ENCODE data around the gene TEAD4.

The TEAD4 gene

DNA sequence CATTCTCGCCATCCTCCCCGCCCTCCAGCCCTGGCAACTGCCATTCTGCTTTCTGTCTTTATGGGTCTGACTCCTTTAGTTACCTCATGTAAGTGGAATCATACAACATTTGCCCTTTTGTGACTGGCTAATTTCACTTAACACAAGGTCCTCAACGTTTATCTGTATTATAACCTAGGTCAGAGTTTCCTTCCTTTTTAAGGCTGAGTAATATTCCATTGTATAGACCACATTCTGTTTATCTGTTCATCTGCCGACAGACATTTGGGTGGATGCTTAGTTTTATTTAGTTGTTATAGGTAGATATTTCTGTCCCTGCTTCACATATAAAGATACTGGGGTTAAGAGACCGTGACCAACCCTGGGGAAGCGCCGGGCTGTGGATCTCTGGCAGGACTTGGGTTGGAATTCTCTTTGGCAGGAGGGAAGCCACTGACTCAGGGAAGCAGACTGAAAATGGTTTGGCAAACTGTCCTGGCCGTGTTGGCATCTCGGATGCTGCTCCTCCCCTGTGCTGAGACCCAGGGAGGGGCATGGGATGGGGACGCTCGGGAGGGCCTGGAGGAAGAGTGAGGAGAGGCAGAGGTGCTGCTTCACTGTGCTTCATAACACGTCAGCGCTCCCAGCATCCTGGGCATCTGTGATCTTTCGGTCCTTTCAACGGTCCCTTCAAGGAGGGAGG lies 38.9 kb downstream of the TEAD4 start:
- no peak overlapping the region for H3K4me3 ChIP-seq (ENCODE audit: low read depth, low read length)
- no peak for DNase-seq (ENCODE audit: low read depth)
- TF ChIP-seq, protein P1, sequence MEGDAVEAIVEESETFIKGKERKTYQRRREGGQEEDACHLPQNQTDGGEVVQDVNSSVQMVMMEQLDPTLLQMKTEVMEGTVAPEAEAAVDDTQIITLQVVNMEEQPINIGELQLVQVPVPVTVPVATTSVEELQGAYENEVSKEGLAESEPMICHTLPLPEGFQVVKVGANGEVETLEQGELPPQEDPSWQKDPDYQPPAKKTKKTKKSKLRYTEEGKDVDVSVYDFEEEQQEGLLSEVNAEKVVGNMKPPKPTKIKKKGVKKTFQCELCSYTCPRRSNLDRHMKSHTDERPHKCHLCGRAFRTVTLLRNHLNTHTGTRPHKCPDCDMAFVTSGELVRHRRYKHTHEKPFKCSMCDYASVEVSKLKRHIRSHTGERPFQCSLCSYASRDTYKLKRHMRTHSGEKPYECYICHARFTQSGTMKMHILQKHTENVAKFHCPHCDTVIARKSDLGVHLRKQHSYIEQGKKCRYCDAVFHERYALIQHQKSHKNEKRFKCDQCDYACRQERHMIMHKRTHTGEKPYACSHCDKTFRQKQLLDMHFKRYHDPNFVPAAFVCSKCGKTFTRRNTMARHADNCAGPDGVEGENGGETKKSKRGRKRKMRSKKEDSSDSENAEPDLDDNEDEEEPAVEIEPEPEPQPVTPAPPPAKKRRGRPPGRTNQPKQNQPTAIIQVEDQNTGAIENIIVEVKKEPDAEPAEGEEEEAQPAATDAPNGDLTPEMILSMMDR (conservative IDR thresholded peaks at IDR 0.05; ENCODE audit: low read depth, low read length): no peak

DNA sequence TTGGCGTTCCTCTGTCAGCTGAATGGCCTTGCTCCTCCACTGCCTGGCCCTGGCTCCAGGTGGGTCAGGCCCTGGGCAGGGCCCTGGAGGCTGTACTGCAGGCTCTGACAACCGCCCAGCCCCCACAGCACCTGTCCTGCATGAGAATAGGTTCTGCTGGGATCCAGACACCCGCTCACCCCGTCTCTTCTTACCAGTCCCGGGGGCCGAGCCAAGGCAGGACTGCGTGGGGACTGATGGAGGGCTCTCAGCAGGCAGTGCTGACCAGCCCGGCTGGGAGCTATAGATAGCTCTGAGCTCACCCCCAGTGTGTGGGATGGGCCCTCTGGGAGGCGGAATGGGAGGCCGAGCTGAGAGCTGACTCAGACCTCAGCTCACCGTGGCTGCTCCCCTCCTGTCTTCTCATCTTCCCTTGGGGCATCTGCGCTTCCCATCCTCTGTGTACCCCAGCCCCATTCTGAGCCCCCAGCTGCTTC lies 39.6 kb downstream of the TEAD4 start:
- H3K4me3 ChIP-seq (ENCODE audit: low read depth, low read length): no peak overlapping the region
- TF ChIP-seq, protein P1 (conservative IDR thresholded peaks at IDR 0.05; ENCODE audit: low read depth, low read length): no peak
- DNase-seq (ENCODE audit: low read depth): peak; percentile 90

DNA sequence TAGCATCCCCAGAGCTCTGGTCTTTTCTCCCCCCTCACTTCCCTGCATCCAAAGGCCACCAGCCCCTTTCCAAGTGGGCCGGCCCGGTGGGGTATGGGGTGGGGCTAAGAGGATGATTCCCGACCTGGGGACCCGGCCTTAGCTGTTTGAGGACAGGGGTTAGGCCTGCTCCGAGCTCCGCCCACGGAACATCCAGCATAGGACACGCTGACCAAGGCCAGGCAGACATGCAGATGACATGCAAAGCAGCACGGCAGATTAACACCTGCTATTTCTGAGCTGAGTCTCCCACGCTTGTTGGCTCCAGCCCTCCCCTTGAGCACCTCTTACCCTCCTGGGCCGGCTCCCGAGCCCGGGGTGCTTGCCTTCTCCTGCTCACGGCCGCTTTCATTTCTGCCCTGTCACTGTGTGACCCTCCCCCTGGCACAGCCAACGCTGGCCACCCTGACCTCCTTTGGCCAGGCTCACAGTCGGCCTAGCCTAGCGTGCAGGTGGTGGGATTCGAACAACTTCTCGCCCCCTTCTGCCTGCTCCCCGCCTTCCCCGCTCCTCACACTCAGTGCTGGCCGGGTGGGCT lies 40.2 kb downstream of the TEAD4 start:
- TF ChIP-seq, protein P1 (conservative IDR thresholded peaks at IDR 0.05; ENCODE audit: low read depth, low read length): no peak
- DNase-seq (ENCODE audit: low read depth): no peak
- H3K4me3 ChIP-seq (ENCODE audit: low read depth, low read length): no peak overlapping the region

DNA sequence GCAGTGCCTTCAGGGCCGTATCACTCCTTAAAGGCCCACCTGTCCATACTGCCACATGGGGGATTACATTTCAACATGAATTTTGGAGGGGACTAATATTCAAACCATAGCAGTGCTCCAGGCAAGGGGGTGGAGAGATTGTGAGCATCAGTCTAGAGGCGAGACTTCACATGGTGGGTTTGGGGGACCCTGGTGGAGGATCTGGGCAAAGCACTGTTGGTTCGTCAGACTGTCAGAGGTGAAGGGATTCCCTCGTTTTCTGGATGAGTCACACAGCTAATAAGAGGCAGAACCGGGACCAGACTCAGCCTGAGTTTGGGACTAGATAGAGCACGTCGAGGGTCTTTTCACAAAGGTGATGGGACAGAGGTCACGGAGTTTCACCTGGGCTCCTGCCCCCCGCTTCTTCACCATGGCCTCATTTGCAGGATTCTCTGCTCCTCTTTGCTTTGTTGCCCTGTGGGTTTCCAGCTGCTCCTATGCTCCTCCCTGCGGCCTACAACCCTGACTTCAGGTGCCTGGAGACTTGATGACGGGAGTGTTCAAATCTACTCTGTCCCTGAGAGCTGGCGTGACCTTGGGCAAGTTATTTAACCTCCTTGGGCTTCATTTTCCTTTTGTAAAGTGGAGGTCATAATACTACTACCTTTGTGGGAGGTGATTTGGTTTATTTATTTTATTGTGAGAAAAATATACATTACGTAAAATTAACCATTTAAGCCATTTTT lies 41.5 kb downstream of the TEAD4 start:
- TF ChIP-seq, protein P1 (conservative IDR thresholded peaks at IDR 0.05; ENCODE audit: low read depth, low read length): peak; percentile 38
- no peak for DNase-seq (ENCODE audit: low read depth)
- no peak overlapping the region for H3K4me3 ChIP-seq (ENCODE audit: low read depth, low read length)

DNA sequence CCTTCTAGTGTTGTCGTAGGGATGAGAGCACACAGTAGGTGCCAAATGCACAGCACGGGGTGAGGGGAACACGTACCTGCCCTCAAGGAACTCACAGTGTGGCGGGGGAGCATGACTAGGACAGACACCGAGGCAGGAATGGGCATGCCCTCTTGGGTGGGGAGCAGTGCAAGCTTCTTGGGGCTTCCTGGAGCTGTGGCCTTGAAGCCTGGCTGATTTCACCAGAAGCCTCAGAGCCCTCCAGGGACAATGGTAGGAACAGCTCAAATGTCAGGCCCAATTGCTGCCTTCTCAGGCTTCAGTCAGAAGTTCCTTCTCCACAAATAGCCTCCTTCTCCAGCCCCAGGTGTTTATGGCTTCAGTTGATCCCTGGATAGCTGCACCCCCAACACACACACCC lies 43.4 kb downstream of the TEAD4 start:
- no peak for DNase-seq (ENCODE audit: low read depth)

DNA sequence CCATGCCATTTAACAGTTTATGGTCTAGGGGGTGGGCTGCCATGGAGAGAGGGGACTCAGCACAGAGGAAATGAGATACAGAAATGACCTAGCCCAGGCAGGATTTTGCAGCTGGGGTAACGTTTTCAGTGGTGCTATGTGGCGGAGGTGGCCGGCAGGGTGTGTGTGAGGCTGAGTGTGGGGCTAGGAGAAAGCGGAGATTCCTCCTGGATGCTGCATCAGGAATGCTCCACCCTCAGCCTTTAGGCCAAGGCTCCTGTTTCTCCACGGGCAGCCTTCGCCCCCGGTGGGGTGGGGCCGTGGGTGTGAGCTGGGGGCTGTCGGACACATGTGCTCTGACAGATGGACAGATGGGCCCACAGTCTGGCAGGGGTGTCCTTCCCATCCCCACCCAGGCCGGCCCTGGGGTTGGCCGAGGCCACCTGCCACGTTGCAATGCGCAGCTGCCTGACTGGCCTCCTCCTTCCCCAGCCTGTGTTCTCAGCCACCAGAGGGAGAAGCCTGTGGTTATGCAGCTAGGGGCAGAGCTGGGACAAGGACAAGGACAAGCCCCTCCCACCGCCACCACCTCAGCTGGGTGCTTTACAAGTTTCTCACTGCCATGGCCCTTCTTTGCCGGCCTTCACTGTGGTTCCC lies 44.3 kb downstream of the TEAD4 start:
- no peak overlapping the region for H3K4me3 ChIP-seq (ENCODE audit: low read depth, low read length)
- TF ChIP-seq, protein P1 (conservative IDR thresholded peaks at IDR 0.05; ENCODE audit: low read depth, low read length): no peak
- no peak for DNase-seq (ENCODE audit: low read depth)

More for the DNA sequence above, 43.4 kb downstream of the TEAD4 start:
- no peak overlapping the region for H3K4me3 ChIP-seq (ENCODE audit: low read depth, low read length)
- TF ChIP-seq, protein P1 (conservative IDR thresholded peaks at IDR 0.05; ENCODE audit: low read depth, low read length): no peak

Measured in choroid plexus epithelial cell (primary cell).